HG02759 (cell line): ENCODE data around the gene MAGI1.
"Not testable (repeated sequence)": the region's sequence is repeated elsewhere in the genome, so short reads cannot be mapped to it uniquely, and the experiment has no call there.

Experiments used
- ATAC-seq: cut with Tn5 transposase; IDR thresholded peaks from one replicate; pipeline ENCODE4 v1.9.1; 2021; ENCODE audit warnings: mild to moderate bottlenecking, moderate library complexity; ENCODE audit not compliant: unreplicated experiment

MAGI1 gene

GRCh38 chr3:65914740-65915367 is 123.9 kb downstream of the MAGI1 start:
- no peak for ATAC-seq

GRCh38 chr3:65914032-65914739 is 124.5 kb downstream of the MAGI1 start:
- no peak for ATAC-seq

GRCh38 chr3:65912647-65913046 is 126.1 kb downstream of the MAGI1 start:
- ATAC-seq = no peak

GRCh38 chr3:65908588-65908987 is 130.1 kb downstream of the MAGI1 start:
- ATAC-seq = no peak

- ATAC-seq = no peak
Measured at GRCh38 chr3:65907232-65908130, 131.2 kb downstream of the MAGI1 start.

GRCh38 chr3:65905771-65906170 is 132.9 kb downstream of the MAGI1 start:
- ATAC-seq = no peak

GRCh38 chr3:65904016-65904415 is 134.7 kb downstream of the MAGI1 start:
- no peak for ATAC-seq

- ATAC-seq = no peak
Measured at GRCh38 chr3:65902304-65902793, 136.4 kb downstream of the MAGI1 start.

GRCh38 chr3:65901226-65901625 is 137.5 kb downstream of the MAGI1 start:
- no peak for ATAC-seq

- ATAC-seq = no peak
Measured at GRCh38 chr3:65899226-65899625, 139.5 kb downstream of the MAGI1 start.

- ATAC-seq = no peak
Measured at GRCh38 chr3:65897766-65898165, 141.0 kb downstream of the MAGI1 start.

GRCh38 chr3:65896321-65896720 is 142.4 kb downstream of the MAGI1 start:
- no peak for ATAC-seq

GRCh38 chr3:65894679-65895453 is 143.9 kb downstream of the MAGI1 start:
- ATAC-seq = no peak

- ATAC-seq = no peak
Measured at GRCh38 chr3:65894126-65894525, 144.6 kb downstream of the MAGI1 start.

GRCh38 chr3:65893631-65894030 is 145.1 kb downstream of the MAGI1 start:
- ATAC-seq = no peak

GRCh38 chr3:65891477-65891876 is 147.2 kb downstream of the MAGI1 start:
- ATAC-seq = not testable (repeated sequence)

GRCh38 chr3:65890328-65890727 is 148.4 kb downstream of the MAGI1 start:
- ATAC-seq = no peak

- ATAC-seq = no peak
Measured at GRCh38 chr3:65889707-65890099, 149.0 kb downstream of the MAGI1 start.

GRCh38 chr3:65888980-65889706 is 149.6 kb downstream of the MAGI1 start:
- ATAC-seq = no peak

- ATAC-seq = no peak
Measured at GRCh38 chr3:65888196-65888595, 150.5 kb downstream of the MAGI1 start.
